NOMO-1 (cell line): ENCODE measurements around the gene HOXD4.

ENCODE experiments used
- DNase-seq, 2 experiments: peaks; one replicate each; lab custom pipeline; 2025; ENCODE audit not compliant: unreplicated experiment in 2 of 2; lab: John Stamatoyannopoulos, UW

HOXD4 gene

DNA sequence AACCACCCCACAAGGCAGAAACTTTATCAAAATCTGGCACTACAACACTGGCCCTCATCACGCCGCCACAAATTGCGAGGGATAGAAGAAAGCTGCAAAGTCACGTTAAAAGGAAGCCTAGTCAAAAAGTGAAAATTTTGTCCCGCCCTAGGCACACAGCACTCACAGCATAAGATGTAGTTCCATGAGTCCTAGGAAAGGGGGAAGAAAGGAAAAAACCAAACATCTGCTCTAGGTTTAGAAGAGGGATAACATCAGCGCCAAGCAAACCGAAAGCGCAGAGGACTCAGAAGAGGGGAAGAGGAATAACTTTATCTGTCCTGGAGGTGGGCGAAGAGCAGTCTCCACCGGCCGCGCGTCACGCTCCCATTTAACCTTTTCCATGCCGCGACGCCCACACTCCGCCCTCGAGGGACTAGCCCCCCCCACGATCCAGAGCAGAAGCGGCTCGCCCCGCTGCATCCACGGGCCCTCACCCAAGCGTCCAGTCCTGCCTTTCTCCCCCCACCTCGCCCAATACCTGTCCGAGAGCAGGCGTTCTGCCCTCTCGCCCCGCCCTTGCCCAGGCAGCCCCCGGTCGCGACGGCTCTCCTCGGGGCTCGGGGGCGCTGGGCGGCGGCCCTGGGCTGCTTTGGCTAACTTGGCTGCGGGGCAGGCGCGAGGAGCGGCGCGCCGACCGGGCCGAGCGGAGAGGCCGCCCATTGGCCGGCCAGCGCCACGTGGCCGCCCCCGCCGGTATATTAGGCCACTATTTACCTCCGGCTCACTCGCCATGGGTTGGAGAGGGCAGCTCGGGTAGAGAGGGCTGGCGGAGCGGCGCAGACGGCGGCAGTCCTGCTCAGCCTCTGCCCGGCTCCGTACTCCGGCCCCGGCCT, 36.8 kb downstream of the HOXD4 start, which contains the start of gene HOXD1:
Gene HOXD1 (plus strand): TSS at position 770 of the 875 bp plus-strand sequence. CDS start 134 bp downstream, outside the sequence.
- no peak for DNase-seq

DNA sequence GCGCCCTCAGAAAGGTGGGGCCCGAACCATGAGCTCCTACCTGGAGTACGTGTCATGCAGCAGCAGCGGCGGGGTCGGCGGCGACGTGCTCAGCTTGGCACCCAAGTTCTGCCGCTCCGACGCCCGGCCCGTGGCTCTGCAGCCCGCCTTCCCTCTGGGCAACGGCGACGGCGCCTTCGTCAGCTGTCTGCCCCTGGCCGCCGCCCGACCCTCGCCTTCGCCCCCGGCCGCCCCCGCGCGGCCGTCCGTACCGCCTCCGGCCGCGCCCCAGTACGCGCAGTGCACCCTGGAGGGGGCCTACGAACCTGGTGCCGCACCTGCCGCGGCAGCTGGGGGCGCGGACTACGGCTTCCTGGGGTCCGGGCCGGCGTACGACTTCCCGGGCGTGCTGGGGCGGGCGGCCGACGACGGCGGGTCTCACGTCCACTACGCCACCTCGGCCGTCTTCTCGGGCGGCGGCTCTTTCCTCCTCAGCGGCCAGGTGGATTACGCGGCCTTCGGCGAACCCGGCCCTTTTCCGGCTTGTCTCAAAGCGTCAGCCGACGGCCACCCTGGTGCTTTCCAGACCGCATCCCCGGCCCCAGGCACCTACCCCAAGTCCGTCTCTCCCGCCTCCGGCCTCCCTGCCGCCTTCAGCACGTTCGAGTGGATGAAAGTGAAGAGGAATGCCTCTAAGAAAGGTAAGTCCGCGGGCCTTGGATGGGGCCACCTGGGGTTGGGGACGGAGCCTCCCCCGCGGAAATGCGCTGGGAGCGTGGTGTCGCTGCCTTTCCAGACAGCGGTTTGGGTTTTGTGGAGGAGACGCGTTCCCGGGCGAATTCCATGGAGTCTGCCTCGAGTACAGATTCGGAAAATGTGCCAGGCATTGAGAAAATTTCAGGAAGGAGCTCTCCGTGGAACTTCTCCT, 37.7 kb downstream of the HOXD4 start:
- no peak for DNase-seq

- DNase-seq = no peak
Measured at GRCh38 chr2:176189681-176190641, 38.6 kb downstream of the HOXD4 start.

DNA sequence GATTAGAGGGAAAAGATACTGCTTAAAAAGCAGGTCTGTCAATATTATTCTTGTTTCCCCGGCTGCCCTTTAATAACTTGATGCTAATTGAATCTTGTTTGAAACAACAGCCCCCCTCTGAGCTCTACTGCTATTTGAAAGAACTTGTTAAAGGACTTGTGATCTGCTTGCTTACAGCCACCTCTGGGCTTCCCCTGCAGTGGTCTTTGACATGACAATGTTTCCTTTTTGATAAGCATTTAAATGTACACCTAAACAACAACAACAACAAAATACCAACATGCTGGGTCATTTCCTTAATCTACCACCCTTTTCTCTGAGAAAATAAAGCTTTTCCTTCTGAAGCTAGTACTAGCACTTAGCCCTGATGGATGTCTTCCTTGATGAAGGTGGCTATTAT, 41.0 kb downstream of the HOXD4 start:
- DNase-seq = no peak

DNA sequence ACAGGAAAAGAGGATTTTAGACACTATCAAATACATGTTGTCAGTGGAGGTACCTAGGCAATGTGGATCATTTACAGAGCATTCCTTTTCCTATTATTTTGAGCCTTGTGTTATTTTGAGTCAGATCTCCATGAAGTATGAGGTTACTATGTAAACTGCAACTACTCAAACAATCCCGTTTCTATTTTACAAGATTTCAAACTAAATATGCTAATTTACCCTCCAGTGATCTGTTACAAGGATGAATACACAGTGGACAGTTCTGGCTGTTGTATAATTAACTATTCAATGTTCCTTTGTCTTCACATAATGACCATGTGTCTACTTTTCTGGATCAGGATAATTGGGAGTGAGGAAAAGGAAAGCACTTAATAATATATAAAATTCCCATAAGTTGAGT, 41.7 kb downstream of the HOXD4 start:
- DNase-seq = no peak

DNA sequence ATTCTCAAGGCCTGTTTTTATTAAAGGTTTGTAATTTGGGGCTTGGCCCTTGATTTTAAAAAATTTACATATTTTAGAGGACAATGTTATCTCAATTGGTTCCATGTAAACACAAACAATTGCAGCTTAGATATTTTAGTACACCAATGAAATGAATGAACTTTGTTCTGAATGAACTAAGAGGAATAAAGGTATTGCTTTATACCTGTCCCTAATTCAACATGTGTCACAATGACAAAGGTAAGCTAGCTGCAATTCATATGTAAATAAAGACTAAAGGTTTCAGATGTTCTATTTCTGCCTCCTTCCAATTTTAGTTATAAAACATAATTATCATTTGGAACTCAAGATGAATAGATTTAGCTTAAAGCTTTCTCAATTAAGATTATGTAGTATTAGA, 48.6 kb downstream of the HOXD4 start:
- DNase-seq = no peak

DNA sequence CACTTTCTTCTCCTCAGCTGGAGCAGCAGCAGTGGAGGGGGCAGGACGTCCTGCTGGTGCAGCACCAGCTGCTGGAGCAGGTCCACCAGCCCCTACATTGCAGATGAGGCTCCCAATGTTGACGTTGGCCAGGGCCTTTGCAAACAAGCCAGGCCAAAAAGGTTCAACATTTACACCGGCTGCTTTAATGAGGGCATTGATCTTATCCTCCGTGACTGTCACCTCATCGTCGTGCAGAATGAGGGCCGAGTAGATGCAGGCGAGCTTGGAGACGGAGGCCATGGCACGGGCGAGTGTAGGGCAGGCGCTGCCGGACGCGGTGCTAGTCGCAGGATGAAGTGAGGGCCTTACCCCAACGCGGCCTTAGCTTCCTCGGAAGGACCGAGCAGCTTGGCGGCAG, 49.6 kb downstream of the HOXD4 start:
- DNase-seq = no peak

GRCh38 chr2:176202491-176202890, 51.1 kb downstream of the HOXD4 start:
- no peak for DNase-seq
